HepG2 (cell line): ENCODE data around the gene RHBDL3. TPM values are rescaled to one million over a fixed set of nuclear protein-coding genes. Genes with fewer than 3 reads are reported as not detected.
A peak's percentile ranks its signal among the peaks of the same experiment; 100 is the strongest.

Source experiments
- ARID3A ChIP-seq: IDR thresholded peaks from 2 replicates; pipeline ENCODE4 v1.6.1; 2012; ENCODE audit warnings: low read depth, low read length, improper control_type of control experiment
- GATAD1 ChIP-seq: IDR thresholded peaks from 2 replicates; pipeline ENCODE4 v1.6.1; 2016; ENCODE audit warnings: missing genetic modification reagents, missing compliant biosample characterization
- HDAC1 ChIP-seq: sonication (generic); formaldehyde crosslinking; IDR thresholded peaks from 2 replicates; pipeline ENCODE4 v1.5.1; 2020; ENCODE audit warnings: mild to moderate bottlenecking, missing genetic modification reagents
- LCORL ChIP-seq, 2 experiments: fragments of 450-650 bp in 1 of 2; sonication (generic) in 1 of 2; formaldehyde crosslinking in 1 of 2; IDR thresholded peaks; 2 replicates each; pipeline versions ENCODE4 v1.5.0 to v1.6.1; 2017 to 2020; ENCODE audit warnings: antibody characterized with exemption in 1 of 2, missing genetic modification reagents in 1 of 2
- MED13 ChIP-seq: sonication (generic); formaldehyde crosslinking; IDR thresholded peaks from 2 replicates; pipeline ENCODE4 v1.5.0; 2020; ENCODE audit warnings: missing genetic modification reagents
- MZF1 ChIP-seq: sonication (generic); formaldehyde crosslinking; IDR thresholded peaks from 2 replicates; pipeline ENCODE4 v1.8.1; 2023; ENCODE audit warnings: mild to moderate bottlenecking, missing genetic modification reagents, borderline replicate concordance
- PITX1 ChIP-seq: sonication (generic); formaldehyde crosslinking; IDR thresholded peaks from 2 replicates; pipeline ENCODE4 v1.5.1; 2020; ENCODE audit warnings: mild to moderate bottlenecking, missing genetic modification reagents
- RXRB ChIP-seq: IDR thresholded peaks from 2 replicates; pipeline ENCODE4 v1.6.1; 2016; ENCODE audit warnings: borderline replicate concordance, missing genetic modification reagents, missing compliant biosample characterization
- SALL1 ChIP-seq: sonication (generic); formaldehyde crosslinking; IDR thresholded peaks from 2 replicates; pipeline ENCODE4 v1.8.0; 2022; ENCODE audit warnings: mild to moderate bottlenecking, missing genetic modification reagents
- TOE1 ChIP-seq: sonication (generic); formaldehyde crosslinking; IDR thresholded peaks from 2 replicates; pipeline ENCODE4 v1.4.0; 2020; ENCODE audit warnings: mild to moderate bottlenecking, missing genetic modification reagents
- ZBTB1 ChIP-seq: sonication (generic); formaldehyde crosslinking; IDR thresholded peaks from 2 replicates; pipeline ENCODE4 v1.4.0; 2020; ENCODE audit warnings: missing genetic modification reagents, borderline replicate concordance
- ZNF296 ChIP-seq: sonication (generic); formaldehyde crosslinking; conservative IDR thresholded peaks from 2 replicates; pipeline ENCODE4 v1.5.0; 2020; ENCODE audit warnings: mild to moderate bottlenecking, missing genetic modification reagents
- ZNF382 ChIP-seq: sonication (generic); formaldehyde crosslinking; IDR thresholded peaks from 2 replicates; pipeline ENCODE4 v1.5.0; 2020; ENCODE audit warnings: missing genetic modification reagents, mild to moderate bottlenecking, borderline replicate concordance
- ZNF660 ChIP-seq: sonication (generic); formaldehyde crosslinking; IDR thresholded peaks from 2 replicates; pipeline ENCODE4 v1.5.1; 2020; ENCODE audit warnings: mild to moderate bottlenecking, low read depth, missing genetic modification reagents, borderline replicate concordance
- ZNF83 ChIP-seq: sonication (generic); formaldehyde crosslinking; IDR thresholded peaks from 2 replicates; pipeline ENCODE4 v1.4.0; 2020; ENCODE audit warnings: missing genetic modification reagents, mild to moderate bottlenecking, borderline replicate concordance
- polyA plus RNA-seq, 8 experiments: library from polyadenylated mRNA; depleted of rRNA in 3 of 8; stranded (reverse) in 7 of 8; unstranded in 1 of 8; fragments of >200 nt; fragmentation: Illumina TruSeq in 4 of 8; extraction: Trizol in 4 of 8; gene quantifications; 2 replicates each; pipeline versions ENCODE4 v1.2.1 to v1.2.3, GENCODE V29; 2011 to 2016; ENCODE audit warnings: low read depth in 4 of 8, missing spikeins in 1 of 8, mixed read lengths in 1 of 8; ENCODE audit not compliant: insufficient read depth in 1 of 8
- total RNA-seq, 5 experiments: library from RNA; depleted of rRNA; stranded (reverse); fragments of >200 nt; fragmentation: Illumina TruSeq; extraction: Trizol; gene quantifications; 2 replicates each; pipeline ENCODE4 v1.2.3, GENCODE V29; 2016; ENCODE audit warnings: low read depth in 1 of 5
- TF ChIP-seq, protein P1 (sequence below): sonication (generic); formaldehyde crosslinking; conservative IDR thresholded peaks from 2 replicates; pipeline ENCODE4 v1.4.0; 2020; ENCODE audit warnings: mild to moderate bottlenecking, missing genetic modification reagents, moderate library complexity

The RHBDL3 gene
- total and polyA plus RNA-seq, 2 of the 13 experiments (the other 11 are each of a cell fraction or from before 2014, with no cell fraction given) = 0.09 TPM; not detected in 1

DNA sequence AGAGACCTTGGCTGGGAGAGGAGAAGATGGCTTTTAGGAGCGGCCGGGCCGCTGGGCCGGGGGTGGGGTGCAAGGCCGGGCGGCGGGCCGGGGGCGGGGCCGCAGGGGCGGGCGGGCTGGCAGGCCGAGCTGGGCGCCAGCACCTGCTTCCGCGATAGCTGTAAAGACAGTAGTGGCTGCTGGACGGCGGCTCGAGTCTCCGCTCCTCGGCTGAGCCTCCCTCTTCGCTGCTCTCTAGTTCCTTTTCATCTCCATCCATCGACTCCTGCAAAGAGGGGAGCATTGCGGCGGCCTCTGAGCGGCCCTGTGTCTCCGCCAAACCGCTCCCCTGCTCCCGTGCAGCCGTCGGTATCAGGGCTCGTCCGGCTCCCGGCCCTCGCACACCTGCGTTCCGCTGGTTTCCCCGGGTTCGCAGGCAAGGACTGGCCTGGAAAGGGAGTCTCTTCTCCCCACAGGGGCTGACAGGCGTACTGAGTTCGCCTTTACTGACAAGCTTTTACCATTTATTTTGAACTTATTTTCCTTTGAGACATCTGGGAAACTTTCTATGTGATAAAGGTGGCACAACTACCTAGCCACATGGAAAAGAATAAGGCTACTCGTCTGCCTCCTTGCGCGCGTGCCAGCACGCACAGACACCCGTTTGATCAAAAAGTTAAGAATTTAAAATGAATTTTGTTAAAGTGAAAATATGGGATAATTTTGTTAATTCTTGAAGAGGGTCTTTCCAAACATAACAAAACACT, 76.4 kb downstream of the RHBDL3 start, which contains the start of gene C17orf75 (continued):
- peak; percentile 86 for TF ChIP-seq RXRB (CRISPR knock-in tag)
- peak; percentile 97 for TF ChIP-seq GATAD1 (CRISPR knock-in tag)
- no peak for TF ChIP-seq ZNF660 (CRISPR knock-in tag)
- peak; percentile 79 for TF ChIP-seq PITX1 (CRISPR knock-in tag)
- TF ChIP-seq TOE1 (CRISPR knock-in tag) = peak; percentile 38; the same call in 1 of the 2 replicates
- TF ChIP-seq, protein P1, sequence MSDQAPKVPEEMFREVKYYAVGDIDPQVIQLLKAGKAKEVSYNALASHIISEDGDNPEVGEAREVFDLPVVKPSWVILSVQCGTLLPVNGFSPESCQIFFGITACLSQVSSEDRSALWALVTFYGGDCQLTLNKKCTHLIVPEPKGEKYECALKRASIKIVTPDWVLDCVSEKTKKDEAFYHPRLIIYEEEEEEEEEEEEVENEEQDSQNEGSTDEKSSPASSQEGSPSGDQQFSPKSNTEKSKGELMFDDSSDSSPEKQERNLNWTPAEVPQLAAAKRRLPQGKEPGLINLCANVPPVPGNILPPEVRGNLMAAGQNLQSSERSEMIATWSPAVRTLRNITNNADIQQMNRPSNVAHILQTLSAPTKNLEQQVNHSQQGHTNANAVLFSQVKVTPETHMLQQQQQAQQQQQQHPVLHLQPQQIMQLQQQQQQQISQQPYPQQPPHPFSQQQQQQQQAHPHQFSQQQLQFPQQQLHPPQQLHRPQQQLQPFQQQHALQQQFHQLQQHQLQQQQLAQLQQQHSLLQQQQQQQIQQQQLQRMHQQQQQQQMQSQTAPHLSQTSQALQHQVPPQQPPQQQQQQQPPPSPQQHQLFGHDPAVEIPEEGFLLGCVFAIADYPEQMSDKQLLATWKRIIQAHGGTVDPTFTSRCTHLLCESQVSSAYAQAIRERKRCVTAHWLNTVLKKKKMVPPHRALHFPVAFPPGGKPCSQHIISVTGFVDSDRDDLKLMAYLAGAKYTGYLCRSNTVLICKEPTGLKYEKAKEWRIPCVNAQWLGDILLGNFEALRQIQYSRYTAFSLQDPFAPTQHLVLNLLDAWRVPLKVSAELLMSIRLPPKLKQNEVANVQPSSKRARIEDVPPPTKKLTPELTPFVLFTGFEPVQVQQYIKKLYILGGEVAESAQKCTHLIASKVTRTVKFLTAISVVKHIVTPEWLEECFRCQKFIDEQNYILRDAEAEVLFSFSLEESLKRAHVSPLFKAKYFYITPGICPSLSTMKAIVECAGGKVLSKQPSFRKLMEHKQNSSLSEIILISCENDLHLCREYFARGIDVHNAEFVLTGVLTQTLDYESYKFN (CRISPR knock-in tag) = 0 out of 2 replicates have a peak, but pooled peaks have one; percentile 21
- TF ChIP-seq ZNF83 (CRISPR knock-in tag) = no peak
- TF ChIP-seq LCORL (IDR thresholded peaks at IDR 0.05) = no peak
- peak; percentile 80 for TF ChIP-seq LCORL (CRISPR knock-in tag; IDR thresholded peaks at IDR 0.05)
- no peak for TF ChIP-seq ZNF296 (CRISPR knock-in tag)
- TF ChIP-seq SALL1 (CRISPR knock-in tag) = peak; percentile 92
- peak; percentile 47; the same call in 1 of the 2 replicates for TF ChIP-seq ZBTB1 (CRISPR knock-in tag)
- peak; percentile 75; the same call in 1 of the 2 replicates for TF ChIP-seq MED13 (CRISPR knock-in tag)
- TF ChIP-seq ARID3A = 0 out of 2 replicates have a peak, but pooled peaks have one; percentile 34
- TF ChIP-seq MZF1 (CRISPR knock-in tag) = no peak
- TF ChIP-seq ZNF382 (CRISPR knock-in tag) = no peak
- TF ChIP-seq HDAC1 (CRISPR knock-in tag) = peak; percentile 91
